ENCODE measurements around the gene FADS2. TPM values are rescaled to one million over a fixed set of nuclear protein-coding genes. Genes with fewer than 3 reads are reported as not detected.

The FADS2 gene
- total RNA-seq, 1 experiment from 2014 or later: 246 TPM

- Histone ChIP-seq H3K4me3 (ENCODE audit: low read length) (peak overlapping the region; percentile 91), H3K4me1 (ENCODE audit: insufficient read depth, low read length) (peaks cover 12% of the 10 kb centered on the region), H3K79me2 (ENCODE audit: low read length) (peaks cover 10% of the 10 kb centered on the region; the same call in 1 of the 2 replicates), H3K9me2 (replicated peaks; ENCODE audit: low read length) (no peaks in the 10 kb centered on the region), H3K27me3 (ENCODE audit: low read length) (no peaks in the 10 kb centered on the region), H3K9ac (ENCODE audit: low read length) (peak overlapping the region; percentile 37; the same call in 1 of the 2 replicates), H3K36me3 (ENCODE audit: low read depth, low read length) (no peaks in the 10 kb centered on the region), H3K9me3 (ENCODE audit: low read length) (no peaks in the 10 kb centered on the region), H2AFZ (ENCODE audit: low read length) (peak overlapping the region; percentile 92), H3K27ac (ENCODE audit: low read length) (no peak overlapping the region), H3F3A (ENCODE audit: low read length, unreplicated experiment) (no peaks in the 10 kb centered on the region), H3K4me2 (ENCODE audit: low read length) (peak overlapping the region; percentile 99), H4K20me1 (ENCODE audit: low read length) (no peaks in the 10 kb centered on the region)
- 0 out of 2 replicates have a peak, but pooled peaks have one; percentile 13 for TF ChIP-seq CTCF (conservative IDR thresholded peaks at IDR 0.05; ENCODE audit: low read depth, low read length)
- TF ChIP-seq EZH2 (IDR thresholded peaks at IDR 0.05; ENCODE audit: low read length, unreplicated experiment): no peak
- TF ChIP-seq EZH2phosphoT487 (IDR thresholded peaks at IDR 0.05; ENCODE audit: borderline replicate concordance, low read length): 0 out of 2 replicates have a peak, but pooled peaks have one; percentile 26
- ATAC-seq (peak; percentile 44), DNase-seq (peak; percentile 76)
- BruUV-seq (replicated peaks): TSS peak; percentile 43
- POLR2A ChIA-PET (ENCODE audit: unreplicated experiment): no interaction called here
- intact Hi-C loops (cut with micrococcal nuclease): loop anchor here (2.0 to 5.0 kb wide), 2 partner anchors 73 to 94 kb away; partner anchors contain the start of gene FADS1
- CTCF ChIA-PET: no interaction called here
Measured at GRCh38 chr11:61890529-61891330, 62.6 kb downstream of the FADS2 start.

GRCh38 chr11:61891331-61892084 is 63.4 kb downstream of the FADS2 start, which contains the start of gene FADS3:
Gene FADS3 (minus strand): TSS chr11:61891545. CDS start chr11:61891381, 164 bp downstream.
- Histone ChIP-seq H3K9me3 (ENCODE audit: low read length) (no peaks in the 10 kb centered on the region), H4K20me1 (ENCODE audit: low read length) (no peaks in the 10 kb centered on the region), H3K4me3 (ENCODE audit: low read length) (peak within 1 kb of the TSS; percentile 91), H3K27ac (ENCODE audit: low read length) (no peak within 1 kb of the TSS), H3K9me2 (replicated peaks; ENCODE audit: low read length) (no peaks in the 10 kb centered on the region), H3K27me3 (ENCODE audit: low read length) (no peaks in the 10 kb centered on the region), H3K4me2 (ENCODE audit: low read length) (peak within 1 kb of the TSS; percentile 99), H3K79me2 (ENCODE audit: low read length) (peaks cover 10% of the 10 kb centered on the region; the same call in 1 of the 2 replicates), H3K36me3 (ENCODE audit: low read depth, low read length) (no peaks in the 10 kb centered on the region), H3K9ac (ENCODE audit: low read length) (peak within 1 kb of the TSS; percentile 37; the same call in 1 of the 2 replicates), H3K4me1 (ENCODE audit: insufficient read depth, low read length) (peaks cover 12% of the 10 kb centered on the region), H3F3A (ENCODE audit: low read length, unreplicated experiment) (no peaks in the 10 kb centered on the region), H2AFZ (ENCODE audit: low read length) (peak within 1 kb of the TSS; percentile 92)
- BruUV-seq (replicated peaks): no TSS peak
- POLR2A ChIA-PET (ENCODE audit: unreplicated experiment): no interaction called here
- TF ChIP-seq CTCF (conservative IDR thresholded peaks at IDR 0.05; ENCODE audit: low read depth, low read length) (peak; percentile 0; the same call in 1 of the 2 replicates), EZH2phosphoT487 (IDR thresholded peaks at IDR 0.05; ENCODE audit: borderline replicate concordance, low read length) (no peak)
- DNase-seq (peak; percentile 96), ATAC-seq (peak; percentile 83)
- CTCF ChIA-PET: no interaction called here
- intact Hi-C loops (cut with micrococcal nuclease): loop anchor here (2.0 to 5.0 kb wide), 2 partner anchors 74 to 95 kb away; partner anchors contain the start of gene FADS1
